OCI-LY7 (cell line): ENCODE measurements around the gene SNRPD3. TPM values are rescaled to one million over a fixed set of nuclear protein-coding genes. Genes with fewer than 3 reads are reported as not detected.

Experiments
- Bru-seq: library from RNA; stranded (reverse); fragments of 400-500 nt; gene quantifications from one replicate; lab custom pipeline; 2021; lab: Mats Ljungman, UMichigan
- BruChase-seq, 2 experiments: library from RNA; stranded (reverse); fragments of 400-500 nt; gene quantifications; one replicate each; lab custom pipeline; 2021; lab: Mats Ljungman, UMichigan
- BruUV-seq: library from RNA; stranded (reverse); fragments of 400-500 nt; replicated peaks from 2 replicates; lab custom pipeline; 2021; lab: Mats Ljungman, UMichigan
- CTCF ChIA-PET: fragments of 300-600 bp; sonication (Branson Sonifier 250); formaldehyde crosslinking; loops from one replicate; lab custom pipeline; 2022; ENCODE audit warnings: antibody characterized with exemption; ENCODE audit not compliant: unreplicated experiment; lab: Charles Lee
- POLR2A ChIA-PET: fragments of 300-600 bp; sonication (Branson Sonifier 250); formaldehyde crosslinking; loops from one replicate; lab custom pipeline; 2022; ENCODE audit warnings: antibody characterized with exemption; lab: Charles Lee
- DNase-seq: peaks from one replicate; pipeline ENCODE4 v3.0.0-alpha.2; 2015; ENCODE audit warnings: low spot score
- H2AFZ ChIP-seq: fragments of 200-600 bp; sonication (generic), shearing (Covaris generic); 2 replicates; pipeline ENCODE4 v1.6.1; 2014; ENCODE audit warnings: mild to moderate bottlenecking, antibody characterized with exemption, low read length, moderate library complexity
- H3K27ac ChIP-seq: fragments of 200-600 bp; sonication (generic); 2 replicates; pipeline ENCODE4 v1.5.1; 2014; ENCODE audit warnings: mixed run types, low read depth, mild to moderate bottlenecking, moderate library complexity, low read length, inconsistent platforms; ENCODE audit not compliant: poor library complexity, severe bottlenecking
- H3K36me3 ChIP-seq: fragments of 200-600 bp; sonication (generic); 2 replicates; pipeline ENCODE4 v1.6.1; 2014; ENCODE audit warnings: mild to moderate bottlenecking, antibody characterized with exemption, low read length, moderate library complexity, mixed read lengths; ENCODE audit not compliant: insufficient read depth
- H3K4me1 ChIP-seq: fragments of 200-600 bp; sonication (generic); 2 replicates; pipeline ENCODE4 v1.5.1; 2014; ENCODE audit warnings: mild to moderate bottlenecking, low read length; ENCODE audit not compliant: insufficient read depth, poor library complexity, severe bottlenecking
- H3K4me2 ChIP-seq: fragments of 200-600 bp; sonication (generic); 2 replicates; pipeline ENCODE4 v1.6.1; 2014; ENCODE audit warnings: mild to moderate bottlenecking, low read length
- H3K4me3 ChIP-seq: fragments of 200-600 bp; sonication (generic); 2 replicates; pipeline ENCODE4 v1.5.1; 2014; ENCODE audit warnings: mild to moderate bottlenecking, low read depth, low read length; ENCODE audit not compliant: poor library complexity, severe bottlenecking
- H3K79me2 ChIP-seq: fragments of 200-600 bp; sonication (generic); 2 replicates; pipeline ENCODE4 v1.6.1; 2016; ENCODE audit warnings: low read depth, mild to moderate bottlenecking, low read length, moderate library complexity, mixed read lengths; ENCODE audit not compliant: insufficient read depth
- H3K9me2 ChIP-seq: fragments of 200-600 bp; sonication (generic); 2 replicates; pipeline ENCODE4 v1.6.1; 2016; ENCODE audit warnings: mild to moderate bottlenecking, low read length, mixed read lengths; ENCODE audit not compliant: insufficient read depth
- H3K9me3 ChIP-seq: fragments of 200-600 bp; sonication (generic); 2 replicates; pipeline ENCODE4 v1.6.1; 2014; ENCODE audit warnings: mild to moderate bottlenecking, mixed run types, low read length, mixed read lengths
- H4K20me1 ChIP-seq: fragments of 200-600 bp; sonication (generic); 2 replicates; pipeline ENCODE4 v1.6.1; 2014; ENCODE audit warnings: mild to moderate bottlenecking, antibody characterized with exemption, low read length, moderate library complexity, mixed read lengths; ENCODE audit not compliant: insufficient read depth
- CTCF ChIP-seq: fragments of 200-600 bp; sonication (generic); conservative IDR thresholded peaks from 2 replicates; pipeline ENCODE4 v1.5.1; 2014; ENCODE audit warnings: mild to moderate bottlenecking, antibody characterized with exemption, low read length, moderate library complexity, mixed read lengths
- EZH2phosphoT487 ChIP-seq: fragments of 200-600 bp; sonication (generic); IDR thresholded peaks from 2 replicates; pipeline ENCODE4 v1.6.1; 2018; ENCODE audit warnings: low read depth, borderline replicate concordance, mild to moderate bottlenecking, mixed run types, antibody characterized with exemption, low read length, moderate library complexity, mixed read lengths
- intact Hi-C: fragments of 100-400 bp; cut with micrococcal nuclease; formaldehyde crosslinking; loops from one replicate; pipeline ENCODE4 v1.10.0; 2022; ENCODE audit not compliant: unreplicated experiment
- long read RNA-seq: library from polyadenylated mRNA; stranded (forward); transcript quantifications from one replicate; pipeline ENCODE4 v2.0.0, GENCODE V29; 2022
- total RNA-seq, 2 experiments: library from RNA; depleted of rRNA in 1 of 2; stranded (reverse); fragments of >200 nt in 1 of 2; shearing (Covaris generic) in 1 of 2; gene quantifications; 2 replicates each; pipeline ENCODE4 v1.2.3, GENCODE V29; 2014 to 2022

SNRPD3 gene
- total RNA-seq (2014; rRNA removed; shearing (Covaris generic)) (264 and 278 TPM in 2 replicates), total RNA-seq (2022) (153 and 166 TPM in 2 replicates), Bru-seq, nascent RNA (percentile 88 among the genes with signal in this experiment), BruChase-seq, experiment 1, labeled RNA remaining after a 6-hour chase (percentile 96 among the genes with signal in this experiment), BruChase-seq, experiment 2, labeled RNA remaining after a 2-hour chase (percentile 93 among the genes with signal in this experiment)
- long read RNA-seq, transcript SNRPD3-201 (4 exons, 1,763 nt), result major isoform, 139 of 153 reads
- long read RNA-seq, partial matches to known transcripts, result 4 of 153 reads
- long read RNA-seq, other reads (novel, unspliced or antisense), result 10 of 153 reads

GRCh38 chr22:24555165-24556039 lies at the start of gene SNRPD3:
Gene SNRPD3, plus strand, starts transcription at chr22:24555999. Its CDS starts 1,676 bp downstream, at chr22:24557675.
- Histone ChIP-seq H3K9me3 (no peaks in the 10 kb centered on the region), H3K4me1 (peaks cover 65% of the 10 kb centered on the region), H3K27ac (peak within 1 kb of the TSS; percentile 87), H3K79me2 (peaks cover 78% of the 10 kb centered on the region), H3K36me3 (peaks cover 53% of the 10 kb centered on the region), H4K20me1 (peaks cover 32% of the 10 kb centered on the region), H3K4me2 (peak within 1 kb of the TSS; percentile 96), H3K9me2 (no peaks in the 10 kb centered on the region), H3K4me3 (peak within 1 kb of the TSS; percentile 96), H2AFZ (peak within 1 kb of the TSS; percentile 79; the same call in 1 of the 2 replicates)
- DNase-seq, result peak; percentile 99
- no peak for TF ChIP-seq CTCF
- TF ChIP-seq EZH2phosphoT487, result no peak
- no TSS peak for BruUV-seq
- ChIA-PET CTCF (interaction anchor here (0.6 kb wide), 1 partner anchor 710 kb away, joined by 7 read pairs; no protein-coding TSS in a partner anchor), POLR2A (interaction anchor here (0.6 to 1.6 kb wide), 7 partner anchors 11 to 1005 kb away, joined by 3 to 12 read pairs (median 3); no protein-coding TSS in a partner anchor)
- intact Hi-C loops, result loop anchor here (1.0 kb wide), 1 partner anchor 121 kb away; no protein-coding TSS in a partner anchor

GRCh38 chr22:24506802-24507438 lies 48.9 kb upstream of the SNRPD3 start:
- TF ChIP-seq CTCF, result no peak
- TF ChIP-seq EZH2phosphoT487, result no peak
- intact Hi-C loops, result no loop called here
- Histone ChIP-seq H3K4me2 (peak overlapping the region; percentile 58), H3K4me1 (peaks cover 58% of the 10 kb centered on the region), H3K27ac (peak overlapping the region; percentile 55), H3K36me3 (no peaks in the 10 kb centered on the region), H4K20me1 (no peaks in the 10 kb centered on the region), H3K9me3 (no peaks in the 10 kb centered on the region), H3K9me2 (no peaks in the 10 kb centered on the region), H2AFZ (peak overlapping the region; percentile 95), H3K4me3 (peak overlapping the region; percentile 22), H3K79me2 (no peaks in the 10 kb centered on the region)
- BruUV-seq, result no TSS peak
- ChIA-PET CTCF (interaction anchor here (1.5 kb wide), 1 partner anchor 81 kb away, joined by 5 read pairs; no protein-coding TSS in a partner anchor), POLR2A (interaction anchor here (0.6 to 1.5 kb wide), 5 partner anchors 16 to 495 kb away, joined by 3 to 8 read pairs (median 3); no protein-coding TSS in a partner anchor)
- peak; percentile 60 for DNase-seq
